HG02678 (cell line): ENCODE data around the gene ABR.
"Not testable (repeated sequence)": the region's sequence is repeated elsewhere in the genome, so short reads cannot be mapped to it uniquely, and the experiment has no call there.

Experiments used
- ATAC-seq: cut with Tn5 transposase; IDR thresholded peaks from one replicate; pipeline ENCODE4 v1.9.1; 2021; ENCODE audit warnings: mild to moderate bottlenecking, moderate library complexity; ENCODE audit not compliant: unreplicated experiment

The ABR gene

DNA sequence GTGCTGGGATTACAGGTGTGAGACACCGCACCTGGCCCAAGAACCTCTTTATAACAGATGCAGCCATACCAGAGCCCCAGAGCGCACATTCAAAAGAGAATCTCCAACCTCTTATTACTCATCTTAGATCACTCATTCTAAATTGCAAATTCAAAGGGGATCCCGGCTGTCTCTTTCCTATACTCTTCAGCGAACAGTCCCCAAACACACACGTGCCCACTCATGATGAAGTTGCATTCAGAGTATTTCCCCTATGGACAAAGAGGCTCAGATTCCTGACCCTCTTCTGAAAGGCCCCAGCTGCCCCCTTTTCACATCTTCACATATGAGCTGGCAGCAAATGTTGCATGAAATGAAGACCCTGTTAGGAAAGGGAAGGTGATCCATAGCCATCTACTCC, 22.5 kb upstream of the ABR start:
- ATAC-seq, result no peak

GRCh38 chr17:1201132-1201702, 21.4 kb upstream of the ABR start:
- ATAC-seq, result no peak

GRCh38 chr17:1199271-1199743, 19.5 kb upstream of the ABR start:
- not testable (repeated sequence) for ATAC-seq

- peak; percentile 68 for ATAC-seq
Observed at GRCh38 chr17:1197781-1198490, 18.2 kb upstream of the ABR start.

- ATAC-seq, result peak; percentile 9
Observed at GRCh38 chr17:1197379-1197778, 17.6 kb upstream of the ABR start.

DNA sequence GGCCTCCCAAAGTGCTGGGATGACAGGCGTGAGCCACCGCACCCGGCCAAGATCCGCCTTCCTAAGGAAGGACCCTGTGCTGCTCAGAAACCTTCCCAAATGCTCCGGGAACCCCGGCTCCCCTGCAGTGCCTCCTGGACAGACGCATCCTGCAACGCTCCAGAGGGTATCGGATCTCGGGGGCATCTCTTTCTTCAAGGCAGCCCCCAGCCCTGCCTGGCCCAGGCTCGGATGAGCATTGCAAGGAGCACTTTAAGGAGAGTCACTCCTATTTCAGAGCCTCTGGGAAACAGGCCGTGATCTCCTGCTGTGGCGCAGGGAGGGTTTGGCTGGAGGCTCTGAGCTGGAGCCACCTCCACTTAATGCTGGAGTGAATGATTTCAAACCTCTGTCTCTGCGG, 17.2 kb upstream of the ABR start:
- no peak for ATAC-seq

GRCh38 chr17:1192911-1193699, 13.3 kb upstream of the ABR start:
- no peak for ATAC-seq

- ATAC-seq, result no peak
Observed at GRCh38 chr17:1190751-1191331, 11.1 kb upstream of the ABR start.

- ATAC-seq, result no peak
Observed at GRCh38 chr17:1188812-1189504, 9.2 kb upstream of the ABR start.

- no peak for ATAC-seq
Observed at GRCh38 chr17:1186923-1187771, 7.4 kb upstream of the ABR start.

DNA sequence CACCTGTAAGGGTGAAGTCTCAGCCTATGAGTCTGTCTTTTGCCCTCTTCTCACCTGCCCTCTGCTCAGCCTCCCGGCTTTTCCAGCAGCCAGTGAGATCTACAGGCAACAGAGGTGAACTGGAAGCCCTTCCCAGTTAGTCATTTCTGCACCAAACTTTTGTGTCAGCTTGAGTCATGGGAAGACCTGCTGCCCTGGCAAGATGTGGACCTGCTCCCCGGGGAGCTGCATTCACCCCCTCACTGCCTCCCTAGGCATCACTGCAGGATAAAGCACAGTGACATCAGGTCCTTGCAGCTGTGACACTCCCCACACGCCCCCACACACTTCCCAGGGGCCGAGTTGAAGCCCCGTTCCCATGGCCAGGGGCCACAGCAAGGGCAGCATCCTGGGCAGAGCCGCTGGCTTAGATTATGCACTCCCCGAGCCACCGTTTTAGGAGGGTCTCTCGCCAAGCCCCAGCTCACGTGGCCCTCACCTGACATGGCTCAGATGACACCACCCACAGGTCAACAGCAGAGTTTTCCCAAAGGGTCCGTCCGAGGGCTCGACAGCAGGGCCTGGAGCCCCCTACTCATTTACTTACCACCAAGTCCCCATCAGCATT, 6.5 kb upstream of the ABR start:
- ATAC-seq, result no peak

GRCh38 chr17:1183171-1183873, 3.5 kb upstream of the ABR start:
- peak; percentile 36 for ATAC-seq

- ATAC-seq, result no peak
Observed at GRCh38 chr17:1182811-1183170, 3.0 kb upstream of the ABR start.

GRCh38 chr17:1181753-1182137, 2.0 kb upstream of the ABR start:
- ATAC-seq, result no peak

DNA sequence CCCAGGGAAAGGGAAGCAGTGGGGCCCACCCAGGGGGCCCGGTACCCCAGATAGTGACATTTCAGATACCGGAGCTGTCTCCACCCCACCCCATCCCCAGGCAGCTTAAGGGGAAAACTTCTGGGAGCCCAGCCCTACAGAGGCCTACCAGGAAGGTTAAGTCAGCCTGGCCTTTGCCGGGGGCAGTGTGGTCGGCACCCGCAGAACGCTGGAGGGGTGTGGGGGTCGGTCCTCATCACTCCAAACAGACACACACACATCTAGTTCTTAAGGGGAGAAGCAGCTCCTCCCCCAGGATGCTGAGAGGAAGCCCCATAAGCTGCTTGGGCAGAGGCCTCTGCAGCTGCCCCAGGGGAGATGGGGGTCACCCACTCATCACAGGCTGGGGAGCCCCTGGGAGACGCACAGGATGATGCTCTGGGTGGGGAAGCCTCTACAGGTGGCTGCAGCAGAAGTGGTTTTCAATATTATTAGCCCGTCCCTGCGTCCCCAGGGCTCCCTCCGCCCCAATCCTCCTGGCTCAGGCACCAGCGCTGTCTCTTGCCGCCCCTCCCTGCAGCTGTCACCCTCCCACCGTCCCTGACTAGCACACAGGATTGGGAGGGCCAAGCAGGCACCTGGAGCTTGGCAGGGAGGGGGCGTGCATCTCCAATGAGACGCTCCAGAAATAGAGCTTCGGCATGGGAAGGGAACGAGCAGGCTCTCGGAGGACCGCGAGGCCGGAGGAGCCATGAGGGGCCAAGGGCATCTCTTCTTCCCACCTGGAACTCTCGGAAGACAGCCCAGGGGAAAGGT, 1.4 kb upstream of the ABR start:
- ATAC-seq, result peak; percentile 45

DNA sequence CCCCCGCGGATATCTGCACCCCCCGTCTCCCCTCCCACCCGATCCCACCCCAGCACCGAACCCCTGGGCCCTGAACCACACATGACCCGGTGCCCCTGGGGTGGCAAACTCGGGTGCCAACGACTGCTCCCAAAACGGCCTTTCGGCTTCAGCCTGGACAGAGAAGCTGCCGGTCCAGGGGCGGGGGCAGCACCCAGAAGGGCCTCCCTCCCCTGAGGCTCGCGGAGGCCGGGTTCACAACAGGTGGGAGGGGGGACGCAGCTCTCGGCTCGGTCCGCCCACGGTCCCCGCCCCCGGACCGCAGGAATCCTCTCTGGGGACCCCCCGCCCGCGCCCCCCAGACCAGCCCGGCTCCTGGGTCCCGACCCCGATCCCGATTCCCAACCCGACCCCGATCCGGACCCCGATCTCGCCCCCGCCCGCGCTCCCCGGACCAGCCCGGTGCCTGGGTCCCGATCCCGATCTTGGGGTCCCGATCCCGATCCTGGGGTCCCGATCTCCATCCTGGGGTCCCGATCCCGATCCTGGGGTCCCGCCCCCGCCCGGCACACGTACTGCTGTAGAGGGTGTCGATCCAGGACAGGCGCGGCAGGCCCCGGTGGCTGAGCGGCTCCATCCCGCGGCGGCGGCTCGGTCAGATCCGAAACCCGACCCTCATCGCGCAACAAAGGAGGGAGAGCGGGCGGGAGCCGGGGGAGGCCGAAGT, 516 bp downstream of the ABR start:
- no peak for ATAC-seq

GRCh38 chr17:1177016-1177700, 2.6 kb downstream of the ABR start:
- ATAC-seq, result no peak
